Iris pigment epithelial cell (primary cell): Measurements from ENCODE around the gene MMP1.
A peak's percentile ranks its signal among the peaks of the same experiment; 100 is the strongest.

Experiments used
- DNase-seq: peaks from one replicate; pipeline ENCODE4 v3.0.0-alpha.2; 2011; ENCODE audit warnings: low read depth

The MMP1 gene

GRCh38 chr11:102798012-102798746 lies at the start of gene MMP1:
Gene MMP1 (minus strand): TSS chr11:102798160. CDS start chr11:102798092, 68 bp downstream.
- DNase-seq, result peak; percentile 38

- peak; percentile 63 for DNase-seq
These were observed 48.3 kb upstream of the MMP1 start for GRCh38 chr11:102846292-102846691.

- DNase-seq, result no peak
These were observed 45.5 kb upstream of the MMP1 start, which contains the start of gene MMP3 for GRCh38 chr11:102843489-102843888. Gene MMP3 (minus strand): TSS chr11:102843609. CDS start chr11:102843546, 63 bp downstream.

GRCh38 chr11:102842930-102843329 lies 45.0 kb upstream of the MMP1 start:
- no peak for DNase-seq

- DNase-seq, result no peak
These were observed 42.1 kb upstream of the MMP1 start for GRCh38 chr11:102840018-102840417.

- no peak for DNase-seq
These were observed 39.7 kb upstream of the MMP1 start for GRCh38 chr11:102837646-102838045.

- DNase-seq, result no peak
These were observed 39.2 kb upstream of the MMP1 start for GRCh38 chr11:102837156-102837555.

- DNase-seq, result peak; percentile 88
These were observed 38.4 kb upstream of the MMP1 start for GRCh38 chr11:102836290-102836875.

- DNase-seq, result peak; percentile 42
These were observed 35.8 kb upstream of the MMP1 start for GRCh38 chr11:102833731-102834130.

GRCh38 chr11:102832612-102833011 lies 34.7 kb upstream of the MMP1 start:
- no peak for DNase-seq

- peak; percentile 58 for DNase-seq
These were observed 33.8 kb upstream of the MMP1 start for GRCh38 chr11:102831489-102832440.

GRCh38 chr11:102831128-102831488 lies 33.1 kb upstream of the MMP1 start:
- no peak for DNase-seq

- DNase-seq, result peak; percentile 50
These were observed 32.2 kb upstream of the MMP1 start for GRCh38 chr11:102830001-102830727.

- no peak for DNase-seq
These were observed 31.5 kb upstream of the MMP1 start for GRCh38 chr11:102829316-102830000.

GRCh38 chr11:102824556-102824955 lies 26.6 kb upstream of the MMP1 start:
- DNase-seq, result peak; percentile 11

GRCh38 chr11:102819491-102819890 lies 21.5 kb upstream of the MMP1 start:
- DNase-seq, result no peak

- DNase-seq, result no peak
These were observed 15.5 kb upstream of the MMP1 start for GRCh38 chr11:102813484-102813883.

- DNase-seq, result no peak
These were observed 14.2 kb upstream of the MMP1 start for GRCh38 chr11:102812188-102812587.

GRCh38 chr11:102810950-102811660 lies 13.1 kb upstream of the MMP1 start:
- peak; percentile 36 for DNase-seq

GRCh38 chr11:102809971-102810370 lies 12.0 kb upstream of the MMP1 start:
- DNase-seq, result no peak

GRCh38 chr11:102807921-102808320 lies 10.0 kb upstream of the MMP1 start:
- peak; percentile 71 for DNase-seq
